HG02943 (cell line): ENCODE measurements around the gene DAPK2.
A peak's percentile ranks its signal among the peaks of the same experiment; 100 is the strongest.

ENCODE experiments used
- ATAC-seq: cut with Tn5 transposase; IDR thresholded peaks from one replicate; pipeline ENCODE4 v1.9.1; 2021; ENCODE audit warnings: mild to moderate bottlenecking, low read depth, moderate library complexity; ENCODE audit not compliant: unreplicated experiment

Gene DAPK2

GRCh38 chr15:64026591-64026990 lies 19.7 kb downstream of the DAPK2 start:
- no peak for ATAC-seq

- no peak for ATAC-seq
These were observed 21.9 kb downstream of the DAPK2 start for GRCh38 chr15:64024172-64025050.

GRCh38 chr15:64023220-64023619 lies 23.1 kb downstream of the DAPK2 start:
- ATAC-seq = no peak

DNA sequence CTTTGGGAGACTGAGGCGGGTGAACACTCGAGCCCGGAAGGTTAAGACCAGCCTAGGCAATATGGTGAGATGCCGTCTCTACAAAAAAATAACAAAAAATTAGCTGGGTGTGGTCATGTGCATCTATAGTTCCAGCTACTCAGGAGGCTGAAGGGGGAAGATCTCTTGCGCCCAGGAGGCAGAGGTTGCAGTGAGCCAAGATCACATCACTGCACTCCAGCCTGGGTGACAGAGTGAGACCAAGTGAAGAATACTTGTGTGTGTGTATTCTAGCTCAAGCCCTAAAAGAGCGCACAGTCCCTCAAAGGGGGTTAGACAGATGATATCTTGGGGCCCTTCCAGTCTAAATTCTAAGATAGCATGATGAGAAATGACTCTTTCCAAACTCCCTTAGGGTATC lies 23.7 kb downstream of the DAPK2 start:
- no peak for ATAC-seq

- no peak for ATAC-seq
These were observed 26.5 kb downstream of the DAPK2 start for GRCh38 chr15:64019764-64020163.

DNA sequence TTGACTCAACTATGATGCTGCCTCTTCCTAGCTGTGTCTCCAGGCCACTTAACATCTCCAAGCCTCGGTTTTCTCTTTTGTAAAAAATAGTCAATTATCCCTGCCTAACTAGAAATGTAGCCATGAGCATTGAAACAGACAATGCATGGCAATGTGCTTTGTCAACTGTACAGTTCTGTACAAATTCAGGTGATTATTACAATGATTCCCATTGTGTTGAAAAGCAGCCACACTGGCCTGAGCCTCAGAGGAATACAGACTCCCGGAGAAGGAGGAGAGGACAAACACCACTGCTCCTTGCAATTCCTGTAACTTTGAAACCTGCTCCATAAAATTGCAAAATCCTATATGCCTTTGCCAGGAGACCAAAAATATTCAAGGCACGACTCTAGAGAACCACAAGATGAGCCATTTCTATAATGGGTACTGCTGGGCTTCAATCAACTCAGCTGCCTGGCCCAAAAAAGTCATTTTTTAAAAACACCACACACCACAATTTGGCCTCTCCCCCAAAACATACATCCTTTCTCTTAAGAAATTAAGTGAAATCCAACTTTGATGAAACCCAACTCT lies 28.6 kb downstream of the DAPK2 start:
- ATAC-seq = no peak

GRCh38 chr15:64017082-64017588 lies 29.1 kb downstream of the DAPK2 start:
- ATAC-seq = no peak

GRCh38 chr15:64016257-64016656 lies 30.0 kb downstream of the DAPK2 start:
- no peak for ATAC-seq

DNA sequence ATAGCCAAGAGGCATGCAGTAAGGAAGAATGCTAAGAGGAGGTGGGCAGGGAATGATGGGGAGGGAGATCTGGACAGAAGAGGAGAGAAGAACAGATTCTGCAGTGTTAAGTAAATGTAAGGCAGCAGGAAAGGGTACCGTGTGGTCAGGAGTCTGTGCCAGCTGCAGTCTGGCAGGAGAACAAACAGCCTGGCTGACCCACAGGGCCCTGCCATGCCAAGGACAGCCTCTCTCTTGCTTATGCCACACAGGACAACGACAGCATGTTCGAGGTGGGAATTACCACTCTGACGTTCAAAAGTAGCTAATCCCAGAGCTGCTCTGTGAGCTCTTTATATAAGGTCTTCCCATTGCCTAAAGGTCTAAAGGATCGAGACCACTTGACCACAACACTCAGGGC lies 31.3 kb downstream of the DAPK2 start:
- ATAC-seq = no peak

- ATAC-seq = no peak
These were observed 32.9 kb downstream of the DAPK2 start for GRCh38 chr15:64013179-64014062.

- no peak for ATAC-seq
These were observed 34.5 kb downstream of the DAPK2 start for GRCh38 chr15:64011736-64012135.

DNA sequence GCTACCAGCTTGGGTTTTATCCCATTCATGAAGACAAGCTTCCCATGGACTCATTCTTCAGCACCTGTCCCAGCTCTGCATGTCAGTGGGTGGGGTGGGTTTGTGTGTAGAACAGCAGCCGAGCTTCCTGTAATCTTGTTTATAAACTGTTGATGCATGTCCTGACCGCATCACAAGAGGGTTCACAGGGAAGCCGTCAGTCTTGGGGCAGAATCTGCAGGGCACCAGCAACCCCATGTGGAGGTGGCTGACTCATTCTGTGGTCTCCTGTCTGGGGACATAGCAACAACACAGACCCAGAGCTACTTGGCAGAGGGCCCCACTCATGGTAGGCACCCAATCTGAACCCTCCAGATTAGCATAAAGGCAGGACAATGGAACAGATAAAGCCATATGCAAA lies 35.6 kb downstream of the DAPK2 start:
- peak; percentile 81 for ATAC-seq

DNA sequence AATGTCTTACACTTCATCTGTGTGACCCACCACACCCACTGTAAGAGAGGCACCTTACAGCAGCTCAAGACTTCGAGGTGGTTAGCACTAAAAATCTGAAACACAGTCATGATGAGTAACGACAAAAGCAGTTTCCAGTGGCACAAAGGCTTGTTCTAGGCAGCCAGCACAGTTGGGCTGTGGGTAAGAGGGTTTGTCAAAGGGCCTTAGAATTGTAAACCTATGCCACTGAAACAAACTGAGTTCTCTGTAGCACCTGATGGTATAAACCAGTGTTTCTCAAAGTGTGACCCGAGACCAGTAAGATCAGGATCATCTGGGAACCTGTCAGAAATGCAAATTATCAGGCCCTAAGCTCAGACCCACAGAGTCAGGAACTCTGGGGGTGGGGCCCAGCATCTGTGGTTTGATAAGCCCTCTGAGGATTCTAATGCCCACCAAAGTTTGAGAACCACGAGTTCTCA lies 36.5 kb downstream of the DAPK2 start:
- no peak for ATAC-seq

- ATAC-seq = no peak
These were observed 37.0 kb downstream of the DAPK2 start for GRCh38 chr15:64009241-64009640.

DNA sequence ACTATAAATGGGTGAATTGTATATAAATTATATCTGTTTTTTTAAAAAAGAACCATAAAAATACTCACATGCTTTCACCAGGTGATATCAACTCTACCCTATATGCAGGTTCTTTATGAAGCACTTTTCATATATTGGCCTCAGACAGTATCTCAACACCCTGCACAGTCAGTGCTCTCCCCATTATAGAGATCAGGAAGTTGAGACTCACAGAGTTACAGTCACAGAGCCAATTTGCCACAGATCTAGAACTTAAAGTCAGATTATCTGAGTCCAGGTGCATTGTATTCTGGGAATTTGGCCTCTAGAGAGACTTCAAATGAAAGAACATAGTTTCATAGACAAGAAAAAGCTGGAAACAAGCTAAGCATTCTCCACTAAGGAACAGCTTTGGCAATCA lies 38.1 kb downstream of the DAPK2 start:
- no peak for ATAC-seq

DNA sequence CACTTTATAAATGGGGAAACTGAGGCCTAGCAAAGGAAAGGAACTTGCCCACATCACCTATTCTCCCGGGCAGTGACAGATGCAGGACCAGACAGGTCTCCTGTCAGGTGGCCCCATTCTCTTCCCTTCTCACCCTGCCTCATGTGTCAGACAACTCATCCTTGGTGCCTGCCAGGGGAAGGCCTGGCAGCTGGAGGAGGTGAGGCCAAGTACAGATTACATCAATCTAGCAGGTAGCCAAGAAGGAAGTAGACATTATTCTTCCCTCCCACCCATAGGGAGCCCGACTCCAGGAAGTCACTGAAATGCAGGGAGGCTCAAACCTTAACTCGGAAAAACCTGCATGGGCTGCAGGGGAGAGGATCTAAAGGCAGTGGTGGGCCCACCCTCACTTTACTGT lies 39.6 kb downstream of the DAPK2 start:
- ATAC-seq = no peak

- no peak for ATAC-seq
These were observed 41.7 kb downstream of the DAPK2 start for GRCh38 chr15:64004587-64004986.

GRCh38 chr15:64004056-64004455 lies 42.2 kb downstream of the DAPK2 start:
- no peak for ATAC-seq

DNA sequence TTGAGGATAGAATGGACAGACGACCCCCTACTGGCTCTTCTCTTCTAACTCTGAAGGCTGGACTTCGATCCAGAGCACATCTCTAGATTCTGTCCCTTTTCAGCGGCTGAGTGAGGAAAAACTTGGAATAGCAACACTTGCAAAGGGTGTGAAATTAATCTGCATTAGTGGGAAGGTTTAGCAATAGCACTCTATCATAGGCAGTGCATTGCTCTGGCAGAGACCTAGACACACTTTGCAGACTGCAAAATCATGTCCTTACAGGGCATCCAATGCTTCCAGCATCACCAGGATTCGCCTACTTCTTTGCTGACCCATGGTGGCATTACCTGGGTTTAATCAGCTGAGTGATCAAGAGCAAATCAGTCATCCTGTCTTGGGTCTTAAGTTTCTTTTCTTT lies 43.1 kb downstream of the DAPK2 start:
- no peak for ATAC-seq

DNA sequence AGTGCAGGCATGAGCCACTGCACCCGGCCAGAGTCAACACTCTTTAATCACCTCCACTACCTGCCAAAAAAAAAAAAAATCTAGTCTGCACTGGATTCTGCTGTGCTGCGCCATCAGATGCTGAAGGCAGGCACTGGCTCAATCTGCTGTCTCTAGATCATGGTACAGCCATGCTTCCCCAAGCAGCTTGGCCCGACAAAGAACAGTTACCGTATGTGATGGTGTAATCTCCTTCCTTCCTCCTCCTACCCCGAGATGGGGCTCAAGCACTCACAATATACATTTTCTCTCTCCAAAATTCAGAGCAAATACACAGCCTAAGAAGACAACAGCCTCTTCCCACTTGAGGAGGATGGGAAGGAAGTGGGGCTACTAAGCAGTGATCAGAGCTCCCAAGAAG lies 45.1 kb downstream of the DAPK2 start:
- no peak for ATAC-seq
